ENCODE data around the gene UGT1A5.

UGT1A5 gene

DNA sequence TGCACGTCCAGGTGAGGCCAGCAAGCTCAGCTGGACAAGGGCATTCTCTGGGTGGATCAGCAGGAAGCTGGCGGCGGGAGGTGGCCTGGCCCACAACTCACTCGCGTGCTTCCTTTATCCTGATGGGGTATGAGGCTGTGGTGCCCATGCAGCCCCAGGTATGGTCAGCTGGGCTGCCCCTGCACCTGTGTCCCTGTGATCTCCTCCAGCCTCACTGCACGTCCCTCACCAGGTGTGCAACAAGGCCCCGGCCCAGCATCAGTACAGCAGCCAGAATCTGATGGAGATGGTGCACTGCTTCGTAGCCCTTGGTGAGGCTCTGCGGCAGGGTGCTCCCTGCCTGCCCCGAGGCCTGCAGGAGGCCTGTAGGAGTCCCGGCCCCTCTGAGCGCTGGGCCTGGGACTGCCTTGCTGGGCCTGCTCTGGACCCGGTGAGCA is 83.0 kb downstream of the UGT1A5 start:
- Histone ChIP-seq H3K9me3 (ENCODE audit: control insufficient read depth, insufficient read depth, low read depth, low read length) (no peaks in the 10 kb centered on the region), H3K27ac (ENCODE audit: extremely low read depth, low read depth, low read length) (no peak overlapping the region), H3K36me3 (ENCODE audit: control insufficient read depth in 2 of 2, insufficient read depth in 1 of 2, low read length in 2 of 2) (no peaks in the 10 kb centered on the region), H3K4me1 (ENCODE audit: control insufficient read depth, insufficient read depth, low read length) (no peaks in the 10 kb centered on the region), H3K4me3 (ENCODE audit: low read depth, low read length) (no peak overlapping the region)
- ChIA-PET CTCF (no interaction called here), POLR2A (no interaction called here)
- TF ChIP-seq ZNF677 (tag by site-specific recombination; IDR thresholded peaks at IDR 0.05) = no peak
- TF ChIP-seq ZSCAN18 (tag by site-specific recombination; IDR thresholded peaks at IDR 0.05) = no peak
- TF ChIP-seq ZNF544 (tag by site-specific recombination; IDR thresholded peaks at IDR 0.05) = no peak
- TF ChIP-seq, protein P1, sequence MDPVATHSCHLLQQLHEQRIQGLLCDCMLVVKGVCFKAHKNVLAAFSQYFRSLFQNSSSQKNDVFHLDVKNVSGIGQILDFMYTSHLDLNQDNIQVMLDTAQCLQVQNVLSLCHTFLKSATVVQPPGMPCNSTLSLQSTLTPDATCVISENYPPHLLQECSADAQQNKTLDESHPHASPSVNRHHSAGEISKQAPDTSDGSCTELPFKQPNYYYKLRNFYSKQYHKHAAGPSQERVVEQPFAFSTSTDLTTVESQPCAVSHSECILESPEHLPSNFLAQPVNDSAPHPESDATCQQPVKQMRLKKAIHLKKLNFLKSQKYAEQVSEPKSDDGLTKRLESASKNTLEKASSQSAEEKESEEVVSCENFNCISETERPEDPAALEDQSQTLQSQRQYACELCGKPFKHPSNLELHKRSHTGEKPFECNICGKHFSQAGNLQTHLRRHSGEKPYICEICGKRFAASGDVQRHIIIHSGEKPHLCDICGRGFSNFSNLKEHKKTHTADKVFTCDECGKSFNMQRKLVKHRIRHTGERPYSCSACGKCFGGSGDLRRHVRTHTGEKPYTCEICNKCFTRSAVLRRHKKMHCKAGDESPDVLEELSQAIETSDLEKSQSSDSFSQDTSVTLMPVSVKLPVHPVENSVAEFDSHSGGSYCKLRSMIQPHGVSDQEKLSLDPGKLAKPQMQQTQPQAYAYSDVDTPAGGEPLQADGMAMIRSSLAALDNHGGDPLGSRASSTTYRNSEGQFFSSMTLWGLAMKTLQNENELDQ (tag by site-specific recombination; IDR thresholded peaks at IDR 0.05; ENCODE audit: low read depth) = no peak
- no peak for TF ChIP-seq SCRT1 (tag by site-specific recombination; IDR thresholded peaks at IDR 0.05; ENCODE audit: borderline replicate concordance)
- TF ChIP-seq TCF7L2 (IDR thresholded peaks at IDR 0.05; ENCODE audit: borderline replicate concordance, low read depth, low read length) = no peak
- TF ChIP-seq ZBTB21 (tag by site-specific recombination; IDR thresholded peaks at IDR 0.05) = no peak
- no peak for TF ChIP-seq ZNF362 (tag by site-specific recombination; IDR thresholded peaks at IDR 0.05)
- no peak for TF ChIP-seq ZNF311 (tag by site-specific recombination; IDR thresholded peaks at IDR 0.05; ENCODE audit: borderline replicate concordance)

DNA sequence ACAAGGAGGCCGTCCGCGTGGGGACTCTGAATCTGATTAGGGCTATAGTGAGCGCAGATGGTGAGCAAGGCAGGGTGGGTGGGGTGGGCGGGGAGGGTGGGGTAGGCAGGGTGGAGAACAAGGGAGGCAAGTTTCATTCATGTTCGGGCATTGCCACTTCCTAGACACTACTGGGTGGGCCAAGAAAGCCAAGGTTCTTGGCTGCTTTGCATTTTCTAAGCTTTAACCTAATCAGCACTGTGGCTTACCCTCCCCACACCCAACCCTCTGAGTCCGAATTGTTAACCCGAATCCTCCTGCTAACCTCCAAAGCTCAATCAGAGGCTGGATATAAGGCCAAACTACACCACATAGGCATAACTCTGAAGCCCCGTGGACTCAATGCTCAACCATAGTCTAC is 83.5 kb downstream of the UGT1A5 start:
- Histone ChIP-seq H3K4me1 (ENCODE audit: control insufficient read depth, insufficient read depth, low read length) (no peaks in the 10 kb centered on the region), H3K36me3 (ENCODE audit: control insufficient read depth in 2 of 2, insufficient read depth in 1 of 2, low read length in 2 of 2) (no peaks in the 10 kb centered on the region), H3K9me3 (ENCODE audit: control insufficient read depth, insufficient read depth, low read depth, low read length) (no peaks in the 10 kb centered on the region), H3K27ac (ENCODE audit: extremely low read depth, low read depth, low read length) (no peak overlapping the region), H3K4me3 (ENCODE audit: low read depth, low read length) (no peak overlapping the region)
- ChIA-PET POLR2A (no interaction called here), CTCF (interaction anchor here (1.2 kb wide), 1 partner anchor 11 kb away, joined by 3 read pairs; no protein-coding TSS in a partner anchor)
- TF ChIP-seq ZNF10 (tag by site-specific recombination; IDR thresholded peaks at IDR 0.05) = no peak
- TF ChIP-seq ZNF248 (tag by site-specific recombination; IDR thresholded peaks at IDR 0.05) = no peak

GRCh38 chr2:233798335-233799086 is 85.8 kb downstream of the UGT1A5 start:
- H3K4me3 ChIP-seq (ENCODE audit: low read depth, low read length) = no peak overlapping the region
- CTCF ChIA-PET = interaction anchor here (0.6 kb wide), 1 partner anchor 1164 kb away, joined by 3 read pairs; no protein-coding TSS in a partner anchor
- no peaks in the 10 kb centered on the region for H3K36me3 ChIP-seq (ENCODE audit: control insufficient read depth in 2 of 2, insufficient read depth in 1 of 2, low read length in 2 of 2)
- H3K4me1 ChIP-seq (ENCODE audit: control insufficient read depth, insufficient read depth, low read length) = no peaks in the 10 kb centered on the region
- H3K9me3 ChIP-seq (ENCODE audit: control insufficient read depth, insufficient read depth, low read depth, low read length) = no peaks in the 10 kb centered on the region
- H3K27ac ChIP-seq (ENCODE audit: extremely low read depth, low read depth, low read length) = no peak overlapping the region
- POLR2A ChIA-PET = no interaction called here
- TF ChIP-seq ZNF792 (tag by site-specific recombination; IDR thresholded peaks at IDR 0.05) = no peak
- TF ChIP-seq GLI2 (tag by site-specific recombination; IDR thresholded peaks at IDR 0.05; ENCODE audit: borderline replicate concordance, low read depth) = no peak
- TF ChIP-seq AEBP2 (tag by site-specific recombination; IDR thresholded peaks at IDR 0.05; ENCODE audit: borderline replicate concordance) = no peak
- no peak for TF ChIP-seq ZNF701 (tag by site-specific recombination; IDR thresholded peaks at IDR 0.05)
- no peak for TF ChIP-seq ZNF510 (tag by site-specific recombination; IDR thresholded peaks at IDR 0.05; ENCODE audit: insufficient replicate concordance)
- TF ChIP-seq ZNF621 (tag by site-specific recombination; IDR thresholded peaks at IDR 0.05) = no peak
- TF ChIP-seq ZNF341 (tag by site-specific recombination; IDR thresholded peaks at IDR 0.05; ENCODE audit: low read depth) = no peak
- TF ChIP-seq, protein P2, sequence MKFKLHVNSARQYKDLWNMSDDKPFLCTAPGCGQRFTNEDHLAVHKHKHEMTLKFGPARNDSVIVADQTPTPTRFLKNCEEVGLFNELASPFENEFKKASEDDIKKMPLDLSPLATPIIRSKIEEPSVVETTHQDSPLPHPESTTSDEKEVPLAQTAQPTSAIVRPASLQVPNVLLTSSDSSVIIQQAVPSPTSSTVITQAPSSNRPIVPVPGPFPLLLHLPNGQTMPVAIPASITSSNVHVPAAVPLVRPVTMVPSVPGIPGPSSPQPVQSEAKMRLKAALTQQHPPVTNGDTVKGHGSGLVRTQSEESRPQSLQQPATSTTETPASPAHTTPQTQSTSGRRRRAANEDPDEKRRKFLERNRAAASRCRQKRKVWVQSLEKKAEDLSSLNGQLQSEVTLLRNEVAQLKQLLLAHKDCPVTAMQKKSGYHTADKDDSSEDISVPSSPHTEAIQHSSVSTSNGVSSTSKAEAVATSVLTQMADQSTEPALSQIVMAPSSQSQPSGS (tag by site-specific recombination; IDR thresholded peaks at IDR 0.05; ENCODE audit: low read depth) = no peak
- no peak for TF ChIP-seq ZNF274 (IDR thresholded peaks at IDR 0.05; ENCODE audit: low read length)
- no peak for TF ChIP-seq ZNF274 (tag by site-specific recombination; IDR thresholded peaks at IDR 0.05; ENCODE audit: borderline replicate concordance)

All from HEK293 (cell line).